Epithelial cell of esophagus (primary cell): ENCODE data around the gene KRT75.
A peak's percentile ranks its signal among the peaks of the same experiment; 100 is the strongest.

Experiments used
- DNase-seq: peaks from one replicate; pipeline ENCODE4 v3.0.0; 2010; ENCODE audit warnings: low read depth
- H3K4me3 ChIP-seq: 2 replicates; pipeline ENCODE4 v1.5.1; 2011; ENCODE audit warnings: mild to moderate bottlenecking, low read length, control low read depth
- CTCF ChIP-seq: IDR thresholded peaks from 2 replicates; pipeline ENCODE4 v1.5.1; 2011; ENCODE audit warnings: low read depth, mild to moderate bottlenecking, low read length, control low read depth, inconsistent platforms; ENCODE audit not compliant: insufficient read depth; ENCODE audit errors: missing control alignments

Gene KRT75

DNA sequence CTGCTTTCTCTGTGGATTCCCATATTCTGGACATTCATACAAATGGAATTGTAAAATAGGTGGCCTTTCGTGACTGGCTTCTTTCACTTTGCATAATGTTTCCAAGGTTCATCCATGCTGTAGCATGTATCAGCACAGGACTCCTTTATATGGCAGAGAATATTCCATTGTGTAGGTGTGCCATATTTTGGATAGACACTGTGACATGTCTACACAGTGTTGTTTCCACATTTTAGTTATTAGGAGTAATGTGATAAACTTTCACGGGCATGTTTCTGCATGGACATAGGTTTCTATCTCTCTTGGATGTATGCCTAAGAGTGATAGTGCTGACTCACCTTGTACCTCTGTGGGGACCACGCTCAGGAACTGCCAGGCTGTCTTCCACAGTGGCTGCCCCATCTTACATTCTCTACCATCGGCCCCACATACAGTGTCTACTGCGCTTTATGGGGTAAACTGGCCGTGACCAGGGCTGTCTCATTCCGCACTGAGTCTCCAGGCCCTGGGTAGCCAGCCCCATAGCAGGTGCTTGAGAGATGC is 41.6 kb downstream of the KRT75 start:
- H3K4me3 ChIP-seq: no peak overlapping the region
- TF ChIP-seq CTCF: no peak
- peak; percentile 84 for DNase-seq

- TF ChIP-seq CTCF: no peak
- H3K4me3 ChIP-seq: no peak overlapping the region
- DNase-seq: peak; percentile 53
Measured at GRCh38 chr12:52391618-52392002, 42.6 kb downstream of the KRT75 start.

- no peak overlapping the region for H3K4me3 ChIP-seq
- peak; percentile 78 for TF ChIP-seq CTCF
- DNase-seq: peak; percentile 68
Measured at GRCh38 chr12:52390739-52391617, 43.2 kb downstream of the KRT75 start.

GRCh38 chr12:52389313-52390207 is 44.6 kb downstream of the KRT75 start:
- DNase-seq: peak; percentile 90
- no peak for TF ChIP-seq CTCF
- no peak overlapping the region for H3K4me3 ChIP-seq

GRCh38 chr12:52387859-52388258 is 46.3 kb downstream of the KRT75 start:
- peak; percentile 69 for DNase-seq
- H3K4me3 ChIP-seq: no peak overlapping the region
- no peak for TF ChIP-seq CTCF

DNA sequence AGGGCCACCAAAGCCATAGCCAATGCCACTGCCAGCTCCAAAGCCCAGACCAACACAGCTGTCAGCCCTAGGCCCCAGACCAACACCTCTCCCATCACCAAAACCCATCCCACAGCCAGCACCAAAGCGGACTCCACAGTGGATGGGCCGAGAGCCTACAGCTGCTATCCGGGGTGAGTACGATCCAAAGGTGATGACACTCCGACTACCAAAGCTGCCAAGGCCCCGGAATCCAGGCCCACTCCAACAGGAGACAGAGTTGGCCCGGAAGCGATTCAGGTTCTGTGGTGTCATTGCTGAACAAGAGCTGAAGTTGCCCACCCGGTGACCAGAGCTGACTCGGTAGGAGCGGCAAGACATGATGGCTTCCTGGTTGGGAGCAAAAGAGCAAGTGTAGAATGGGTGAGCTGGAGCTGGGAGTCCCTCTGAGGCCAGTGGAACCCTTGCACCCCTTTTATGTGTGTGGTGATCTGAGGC is 48.9 kb downstream of the KRT75 start, which contains the start of gene KRT84:
TSS of gene KRT84 (minus strand) at position 427 of the 477 bp plus-strand sequence. CDS start at position 360, 67 bp downstream.
- TF ChIP-seq CTCF: no peak
- DNase-seq: no peak
- no peak within 1 kb of the TSS for H3K4me3 ChIP-seq
